NCI-H2107 treated with DMSO at 0.1 percent for 48 hours (cell line): ENCODE measurements around the gene DOCK1.
"Not testable (repeated sequence)": the region's sequence is repeated elsewhere in the genome, so short reads cannot be mapped to it uniquely, and the experiment has no call there.

ENCODE experiments used
- DNase-seq: peaks from one replicate; lab custom pipeline; 2025; ENCODE audit not compliant: unreplicated experiment; lab: John Stamatoyannopoulos, UW

Gene DOCK1

DNA sequence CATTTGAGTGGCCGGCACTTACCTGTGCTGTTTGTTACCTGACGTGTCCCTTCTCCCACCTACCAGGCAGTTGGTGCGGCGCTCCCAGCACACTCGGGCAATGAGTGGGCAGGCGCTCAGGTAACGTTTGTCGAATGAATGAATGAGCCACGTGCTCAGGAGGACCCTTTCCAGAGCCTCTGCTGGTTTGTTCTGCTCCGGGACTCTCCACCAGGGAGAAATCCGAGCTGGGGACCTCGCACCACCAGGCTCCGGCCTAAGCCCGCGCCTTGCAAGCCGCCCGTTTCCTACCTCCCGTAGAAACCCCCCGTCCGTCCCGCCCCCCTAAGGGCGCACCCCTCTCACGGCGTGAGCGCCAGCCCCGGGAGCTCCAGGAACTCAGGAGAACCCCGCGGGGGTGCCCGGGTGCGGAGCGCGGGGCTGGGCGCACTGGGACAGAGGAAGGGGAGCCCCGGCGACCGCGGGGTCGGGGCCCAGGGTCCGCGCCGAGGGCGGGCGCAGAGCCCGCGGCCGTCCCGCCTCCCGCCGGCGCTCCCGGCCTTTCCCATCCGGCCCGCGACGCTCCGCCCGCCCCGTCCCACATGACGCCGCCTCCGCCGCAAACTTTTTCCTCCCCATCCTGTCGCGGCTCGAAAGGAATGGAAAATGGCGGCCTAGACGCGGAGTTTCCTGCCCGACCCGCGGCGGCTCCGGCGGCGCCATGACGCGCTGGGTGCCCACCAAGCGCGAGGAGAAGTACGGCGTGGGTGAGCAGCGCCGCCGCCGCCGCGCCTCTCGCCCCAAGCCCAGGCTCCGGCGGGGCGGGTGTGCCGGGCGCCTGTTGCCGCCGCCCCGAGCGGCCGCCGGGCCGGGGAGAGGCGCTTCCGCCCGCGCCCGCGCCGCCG lies at the start of gene DOCK1:
Gene DOCK1 (plus strand): TSS at position 611 of the 884 bp plus-strand sequence. CDS start 90 bp downstream, at position 701.
- no peak for DNase-seq

DNA sequence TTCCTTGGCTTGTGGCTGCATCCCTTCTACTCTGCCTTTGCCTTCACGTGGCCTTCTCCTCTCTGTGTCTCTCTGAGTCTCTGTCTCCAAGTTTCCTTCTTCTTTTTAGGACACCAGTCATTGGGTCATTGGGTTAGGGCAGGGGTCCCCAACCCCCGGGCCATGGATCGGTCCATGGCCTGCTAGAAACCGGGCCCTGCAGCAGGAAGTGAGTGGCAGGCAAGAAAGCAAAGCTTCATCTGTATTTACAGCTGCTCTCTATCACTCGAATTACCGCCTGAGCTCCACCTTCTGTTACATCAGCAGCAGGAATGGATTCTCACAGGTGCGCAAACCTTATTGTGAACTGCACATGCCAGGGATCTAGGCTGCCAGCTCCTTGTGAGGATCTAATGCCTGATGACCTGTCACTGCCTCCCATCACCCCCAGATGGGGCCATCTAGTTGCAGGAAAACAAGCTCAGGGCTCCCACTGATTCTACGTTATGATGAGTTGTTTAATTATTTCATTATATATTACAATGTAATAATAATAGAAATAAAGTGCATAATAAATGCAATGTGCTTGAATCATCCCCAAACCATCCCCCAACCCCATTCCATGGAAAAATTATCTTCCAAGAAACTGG lies 47.9 kb upstream of the DOCK1 start:
- no peak for DNase-seq

DNA sequence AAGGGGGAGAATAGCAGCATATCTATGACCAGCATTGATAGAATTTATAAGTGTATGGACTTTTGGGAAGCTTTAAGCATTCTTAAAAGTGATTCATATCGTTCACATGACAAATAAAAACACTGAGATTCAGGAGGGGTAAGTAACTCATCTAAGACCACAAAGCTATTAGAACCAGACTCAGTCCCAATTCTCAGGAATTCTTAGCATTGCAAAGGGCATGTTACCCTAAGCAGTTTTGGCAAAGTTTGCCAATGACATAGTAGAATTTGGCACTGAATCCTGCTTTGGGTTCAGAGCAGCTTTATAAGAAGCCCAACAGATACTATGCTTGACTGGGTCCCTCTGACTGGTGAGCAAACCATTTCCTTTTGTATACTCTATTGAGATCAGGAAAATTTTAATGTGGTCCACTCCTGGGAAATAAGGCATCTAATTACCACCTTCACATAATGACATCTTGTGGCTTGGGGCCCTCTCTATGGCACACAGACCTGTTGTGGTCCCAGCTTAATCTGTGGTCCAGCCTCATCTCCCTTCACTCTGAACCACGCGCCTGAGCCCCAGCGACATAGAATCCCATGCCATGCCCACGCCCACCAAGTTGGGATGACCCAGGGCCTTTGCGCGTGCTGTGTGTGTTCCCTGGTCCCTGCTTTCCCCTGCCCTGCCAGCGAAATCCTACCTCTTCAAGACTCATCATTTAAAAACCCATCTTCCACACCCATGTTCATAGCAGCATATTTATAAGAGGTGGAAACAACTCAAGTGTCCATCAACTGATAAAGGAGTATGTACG lies 37.5 kb upstream of the DOCK1 start:
- no peak for DNase-seq

- DNase-seq, result no peak
These were observed 36.9 kb upstream of the DOCK1 start for GRCh38 chr10:126868371-126868770.

- no peak for DNase-seq
These were observed 33.1 kb upstream of the DOCK1 start for GRCh38 chr10:126872135-126872534.

GRCh38 chr10:126872768-126873167 lies 32.5 kb upstream of the DOCK1 start:
- no peak for DNase-seq

GRCh38 chr10:126876456-126876855 lies 28.8 kb upstream of the DOCK1 start:
- DNase-seq, result no peak

GRCh38 chr10:126877390-126877789 lies 27.8 kb upstream of the DOCK1 start:
- DNase-seq, result no peak

DNA sequence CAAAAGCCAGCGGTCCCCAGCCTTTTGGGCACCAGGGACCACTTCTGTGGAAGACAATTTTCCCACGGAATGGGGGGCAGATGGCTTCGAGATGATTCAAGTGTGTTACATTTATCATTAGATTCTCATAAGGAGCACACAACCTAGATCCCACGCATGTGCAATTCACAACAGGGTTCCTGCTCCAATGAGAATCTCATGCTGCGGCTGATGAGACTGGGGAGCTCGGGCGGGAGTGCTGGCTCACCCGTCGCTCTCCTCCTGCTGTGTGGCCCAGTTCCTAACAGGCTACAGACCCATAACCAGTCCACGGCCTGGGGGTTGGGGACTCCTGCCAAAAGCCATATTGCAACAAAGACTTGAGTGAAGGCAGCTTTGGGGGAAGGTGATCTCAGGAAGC lies 26.6 kb upstream of the DOCK1 start:
- DNase-seq, result no peak

DNA sequence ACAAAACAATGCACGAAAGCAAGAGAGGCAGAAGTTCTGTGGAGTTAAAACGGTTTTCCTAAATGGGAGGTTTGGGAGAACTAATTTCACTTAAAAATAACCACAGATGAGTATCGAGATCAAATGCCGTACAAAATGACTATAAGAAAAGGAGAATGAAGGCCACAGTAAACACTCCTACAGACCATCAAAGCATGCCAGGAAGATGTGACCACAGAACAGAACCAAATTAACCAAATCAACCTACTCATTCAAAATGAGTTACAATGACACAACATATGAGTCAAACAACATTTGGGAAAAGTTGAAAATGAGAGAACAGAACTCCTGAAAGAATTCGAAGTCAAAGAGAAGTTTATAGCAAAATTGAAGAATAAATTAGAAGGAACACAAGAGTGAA lies 24.3 kb upstream of the DOCK1 start:
- DNase-seq, result no peak

GRCh38 chr10:126882055-126882454 lies 23.2 kb upstream of the DOCK1 start:
- DNase-seq, result not testable (repeated sequence)

DNA sequence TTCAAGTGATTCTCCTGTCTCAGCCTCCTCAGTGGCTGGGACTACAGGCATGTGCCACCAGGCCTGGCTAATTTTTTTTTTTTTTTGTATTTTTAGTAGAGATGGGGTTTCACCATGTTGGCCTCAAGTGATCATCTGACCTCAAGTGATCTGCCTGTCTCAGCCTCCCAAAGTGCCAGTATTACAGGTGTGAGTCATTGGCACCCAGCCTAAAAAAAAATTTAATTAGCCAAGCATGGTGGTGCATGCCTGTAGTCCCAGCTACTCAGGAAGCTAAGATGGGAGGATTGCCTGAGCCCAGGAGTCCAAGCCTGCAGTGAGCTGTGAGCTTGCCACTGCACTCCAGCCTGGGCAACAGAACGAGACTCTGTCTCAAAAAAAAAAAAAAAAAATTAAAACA lies 16.8 kb upstream of the DOCK1 start:
- not testable (repeated sequence) for DNase-seq

DNA sequence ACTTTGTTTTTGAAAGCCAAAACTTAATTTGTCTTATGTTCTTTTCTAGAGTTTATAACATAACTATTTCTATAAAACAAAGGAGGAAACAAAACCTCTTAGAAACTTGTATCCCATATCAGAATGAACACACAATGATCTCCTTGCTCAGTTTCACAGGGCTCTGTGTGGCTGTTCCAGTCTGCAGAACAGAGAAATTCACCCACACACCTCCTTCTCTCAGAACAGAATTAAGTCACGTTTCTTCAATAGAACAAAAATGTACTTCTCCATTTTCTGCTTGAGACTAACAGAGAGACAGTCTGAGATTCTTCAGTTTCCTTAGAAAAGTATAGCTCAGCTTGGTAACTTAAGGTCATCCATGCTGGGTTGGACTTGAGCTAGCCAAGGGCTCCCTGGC lies 15.8 kb upstream of the DOCK1 start:
- DNase-seq, result no peak

DNA sequence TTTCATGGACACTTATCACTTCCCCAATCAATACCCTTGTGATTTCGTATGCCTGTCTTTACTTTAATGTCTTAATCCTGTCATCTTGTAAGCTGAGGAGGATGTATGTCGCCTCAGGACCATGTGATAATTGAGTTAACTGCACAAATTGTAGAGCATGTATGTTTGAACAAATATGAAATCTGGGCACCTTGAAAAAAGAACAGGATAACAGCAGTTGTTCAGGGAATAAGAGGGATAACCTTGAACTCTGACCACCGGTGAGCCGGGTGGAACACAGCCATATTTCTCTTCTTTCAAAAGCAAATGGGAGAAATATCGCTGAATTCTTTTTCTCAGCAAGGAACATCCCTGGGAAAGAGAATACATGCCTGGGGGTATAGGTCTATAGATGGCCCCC lies 14.4 kb upstream of the DOCK1 start:
- not testable (repeated sequence) for DNase-seq

- DNase-seq, result no peak
These were observed 12.7 kb upstream of the DOCK1 start for GRCh38 chr10:126892226-126893175.

GRCh38 chr10:126893206-126893605 lies 12.0 kb upstream of the DOCK1 start:
- no peak for DNase-seq

- DNase-seq, result no peak
These were observed 11.4 kb upstream of the DOCK1 start for GRCh38 chr10:126893841-126894240.

- no peak for DNase-seq
These were observed 9.9 kb upstream of the DOCK1 start for GRCh38 chr10:126895214-126895781.

GRCh38 chr10:126898460-126898859 lies 6.8 kb upstream of the DOCK1 start:
- DNase-seq, result no peak

GRCh38 chr10:126899529-126899928 lies 5.7 kb upstream of the DOCK1 start:
- not testable (repeated sequence) for DNase-seq
